ENCODE measurements around the gene NLGN1. TPM values are rescaled to one million over a fixed set of nuclear protein-coding genes. Genes with fewer than 3 reads are reported as not detected.

NLGN1 gene
- total and polyA plus RNA-seq, 5 donors from 2014 or later: not detected

- no peak overlapping the region for H3K27ac Mint-ChIP-seq
- H3K27me3 ChIP-seq (ENCODE audit: control insufficient read depth, insufficient read depth, low read length): no peaks in the 10 kb centered on the region
- ATAC-seq (ENCODE audit: low read depth in 2 of 2) (no peak), DNase-seq (no peak)
- H3K9me3 Mint-ChIP-seq: peaks cover 0 to 17% (median 7%) of the 10 kb centered on the region in 7 donors
- no peaks in the 10 kb centered on the region for H3K4me1 ChIP-seq (ENCODE audit: control insufficient read depth, insufficient read depth, low read length, poor library complexity, severe bottlenecking)
- no peak overlapping the region for H3K4me3 ChIP-seq (ENCODE audit: low read depth, low read length)
- no peaks in the 10 kb centered on the region for H3K27me3 Mint-ChIP-seq
- H3K36me3 Mint-ChIP-seq: no peaks in the 10 kb centered on the region
- H3K4me3 Mint-ChIP-seq: no peak overlapping the region
- H3K27ac ChIP-seq (ENCODE audit: insufficient read depth, low read length, poor library complexity, severe bottlenecking): no peak overlapping the region
- no peaks in the 10 kb centered on the region for H3K4me1 Mint-ChIP-seq
- H3K9me3 ChIP-seq (ENCODE audit: control insufficient read depth in 2 of 2, low read length in 2 of 2): no peaks in the 10 kb centered on the region
- no peaks in the 10 kb centered on the region for H3K36me3 ChIP-seq (ENCODE audit: control insufficient read depth, insufficient read depth, low read length)
Observed at GRCh38 chr3:174122411-174122810, 724.9 kb downstream of the NLGN1 start.

DNA sequence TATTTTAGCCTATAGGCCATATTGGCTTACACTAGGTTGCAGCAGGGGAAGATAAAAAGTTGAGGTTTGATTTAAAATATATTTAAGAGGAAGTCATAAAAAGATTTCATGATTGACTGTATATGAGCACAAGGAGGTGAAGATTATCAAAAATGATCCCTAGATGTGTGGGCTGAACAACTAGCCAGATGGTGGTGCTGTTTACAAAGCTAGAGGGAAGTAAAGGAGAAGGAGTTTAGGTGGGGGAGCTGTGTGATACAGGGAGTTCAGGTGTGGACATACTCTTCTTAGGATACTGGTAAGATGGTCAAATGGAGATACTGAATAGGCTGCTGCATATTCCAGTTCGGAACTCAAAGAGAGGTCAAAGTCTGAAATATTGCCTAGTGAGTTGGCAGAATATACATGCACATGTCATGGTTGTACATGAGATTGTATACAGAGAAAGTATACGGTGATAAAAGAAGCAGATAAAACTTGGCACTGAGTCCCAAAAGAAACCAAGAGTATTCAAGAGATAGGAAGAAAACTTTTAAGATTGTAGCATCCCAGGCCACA lies 727.8 kb downstream of the NLGN1 start:
- Mint-ChIP-seq H3K4me3 (no peak overlapping the region), H3K27ac (no peak overlapping the region), H3K9me3 (peaks cover 0 to 17% (median 7%) of the 10 kb centered on the region in 7 donors), H3K27me3 (no peaks in the 10 kb centered on the region), H3K4me1 (no peaks in the 10 kb centered on the region), H3K36me3 (no peaks in the 10 kb centered on the region)
- Histone ChIP-seq H3K4me1 (ENCODE audit: control insufficient read depth, insufficient read depth, low read length, poor library complexity, severe bottlenecking) (no peaks in the 10 kb centered on the region), H3K27ac (ENCODE audit: insufficient read depth, low read length, poor library complexity, severe bottlenecking) (no peak overlapping the region), H3K9me3 (ENCODE audit: control insufficient read depth in 2 of 2, low read length in 2 of 2) (no peaks in the 10 kb centered on the region), H3K27me3 (ENCODE audit: control insufficient read depth, insufficient read depth, low read length) (no peaks in the 10 kb centered on the region), H3K36me3 (ENCODE audit: control insufficient read depth, insufficient read depth, low read length) (no peaks in the 10 kb centered on the region), H3K4me3 (ENCODE audit: low read depth, low read length) (no peak overlapping the region)
- ATAC-seq (ENCODE audit: low read depth in 2 of 2): no peak
- DNase-seq: no peak

- DNase-seq (no peak), ATAC-seq (ENCODE audit: low read depth in 2 of 2) (no peak)
- H3K4me3 ChIP-seq (ENCODE audit: low read depth, low read length): no peak overlapping the region
- no peak overlapping the region for H3K27ac ChIP-seq (ENCODE audit: insufficient read depth, low read length, poor library complexity, severe bottlenecking)
- Mint-ChIP-seq H3K36me3 (no peaks in the 10 kb centered on the region), H3K4me3 (no peak overlapping the region), H3K27ac (no peak overlapping the region), H3K27me3 (no peaks in the 10 kb centered on the region), H3K9me3 (peaks cover 0 to 17% (median 8%) of the 10 kb centered on the region in 7 donors), H3K4me1 (no peaks in the 10 kb centered on the region)
- H3K27me3 ChIP-seq (ENCODE audit: control insufficient read depth, insufficient read depth, low read length): no peaks in the 10 kb centered on the region
- no peaks in the 10 kb centered on the region for H3K9me3 ChIP-seq (ENCODE audit: control insufficient read depth in 2 of 2, low read length in 2 of 2)
- H3K36me3 ChIP-seq (ENCODE audit: control insufficient read depth, insufficient read depth, low read length): no peaks in the 10 kb centered on the region
- no peaks in the 10 kb centered on the region for H3K4me1 ChIP-seq (ENCODE audit: control insufficient read depth, insufficient read depth, low read length, poor library complexity, severe bottlenecking)
Observed at GRCh38 chr3:174126990-174127758, 729.6 kb downstream of the NLGN1 start.

- Histone ChIP-seq H3K36me3 (ENCODE audit: control insufficient read depth, insufficient read depth, low read length) (no peaks in the 10 kb centered on the region), H3K4me3 (ENCODE audit: low read depth, low read length) (no peak overlapping the region), H3K27ac (ENCODE audit: insufficient read depth, low read length, poor library complexity, severe bottlenecking) (no peak overlapping the region), H3K27me3 (ENCODE audit: control insufficient read depth, insufficient read depth, low read length) (no peaks in the 10 kb centered on the region), H3K4me1 (ENCODE audit: control insufficient read depth, insufficient read depth, low read length, poor library complexity, severe bottlenecking) (no peaks in the 10 kb centered on the region), H3K9me3 (ENCODE audit: control insufficient read depth in 2 of 2, low read length in 2 of 2) (peaks cover 0 to 4% of the 10 kb centered on the region in 2 experiments)
- no peak overlapping the region for H3K4me3 Mint-ChIP-seq
- H3K4me1 Mint-ChIP-seq: no peaks in the 10 kb centered on the region
- H3K36me3 Mint-ChIP-seq: no peaks in the 10 kb centered on the region
- no peak overlapping the region for H3K27ac Mint-ChIP-seq
- ATAC-seq (ENCODE audit: low read depth in 2 of 2): no peak
- no peaks in the 10 kb centered on the region for H3K27me3 Mint-ChIP-seq
- no peak for DNase-seq
- H3K9me3 Mint-ChIP-seq: peaks cover 0 to 7% (median 4%) of the 10 kb centered on the region in 7 donors
Observed at GRCh38 chr3:174132006-174132405, 734.5 kb downstream of the NLGN1 start.

GRCh38 chr3:174132421-174133042 lies 735.0 kb downstream of the NLGN1 start:
- H3K27ac Mint-ChIP-seq: no peak overlapping the region
- H3K4me3 Mint-ChIP-seq: no peak overlapping the region
- peaks cover 0 to 4% of the 10 kb centered on the region in 2 experiments for H3K9me3 ChIP-seq (ENCODE audit: control insufficient read depth in 2 of 2, low read length in 2 of 2)
- DNase-seq (no peak), ATAC-seq (ENCODE audit: low read depth in 2 of 2) (no peak)
- H3K4me3 ChIP-seq (ENCODE audit: low read depth, low read length): no peak overlapping the region
- H3K27ac ChIP-seq (ENCODE audit: insufficient read depth, low read length, poor library complexity, severe bottlenecking): no peak overlapping the region
- H3K4me1 Mint-ChIP-seq: no peaks in the 10 kb centered on the region
- H3K27me3 Mint-ChIP-seq: no peaks in the 10 kb centered on the region
- no peaks in the 10 kb centered on the region for H3K27me3 ChIP-seq (ENCODE audit: control insufficient read depth, insufficient read depth, low read length)
- H3K4me1 ChIP-seq (ENCODE audit: control insufficient read depth, insufficient read depth, low read length, poor library complexity, severe bottlenecking): no peaks in the 10 kb centered on the region
- no peaks in the 10 kb centered on the region for H3K36me3 Mint-ChIP-seq
- H3K9me3 Mint-ChIP-seq: peaks cover 0 to 7% (median 2%) of the 10 kb centered on the region in 7 donors
- H3K36me3 ChIP-seq (ENCODE audit: control insufficient read depth, insufficient read depth, low read length): no peaks in the 10 kb centered on the region

DNA sequence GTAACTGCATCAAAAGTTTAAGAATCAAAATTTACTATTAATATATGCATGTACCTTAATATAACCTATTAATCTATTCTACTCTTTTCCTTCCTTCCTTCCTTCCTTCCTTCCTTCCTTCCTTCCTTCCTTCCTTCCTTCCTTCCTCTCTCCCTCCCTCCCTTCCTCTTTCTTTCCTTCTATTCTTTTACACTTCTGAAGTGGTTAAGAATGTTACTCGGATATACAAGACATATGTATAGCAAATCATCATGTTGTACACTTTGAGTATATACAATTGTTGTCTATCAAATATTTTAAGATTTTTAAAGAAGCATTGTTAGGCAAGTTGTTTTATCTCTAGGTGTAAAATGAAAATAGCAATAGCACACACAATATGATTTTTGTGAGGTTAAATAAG lies 748.5 kb downstream of the NLGN1 start:
- Histone ChIP-seq H3K4me1 (ENCODE audit: control insufficient read depth, insufficient read depth, low read length, poor library complexity, severe bottlenecking) (no peaks in the 10 kb centered on the region), H3K27ac (ENCODE audit: insufficient read depth, low read length, poor library complexity, severe bottlenecking) (no peak overlapping the region), H3K9me3 (ENCODE audit: control insufficient read depth in 2 of 2, low read length in 2 of 2) (no peaks in the 10 kb centered on the region), H3K27me3 (ENCODE audit: control insufficient read depth, insufficient read depth, low read length) (no peaks in the 10 kb centered on the region), H3K36me3 (ENCODE audit: control insufficient read depth, insufficient read depth, low read length) (no peaks in the 10 kb centered on the region), H3K4me3 (ENCODE audit: low read depth, low read length) (no peak overlapping the region)
- Mint-ChIP-seq H3K9me3 (peaks cover 0 to 7% (median 2%) of the 10 kb centered on the region in 7 donors), H3K27ac (no peak overlapping the region), H3K27me3 (no peaks in the 10 kb centered on the region), H3K4me3 (no peak overlapping the region), H3K36me3 (no peaks in the 10 kb centered on the region), H3K4me1 (no peaks in the 10 kb centered on the region)
- ATAC-seq (ENCODE audit: low read depth in 2 of 2) (no peak), DNase-seq (no peak)

DNA sequence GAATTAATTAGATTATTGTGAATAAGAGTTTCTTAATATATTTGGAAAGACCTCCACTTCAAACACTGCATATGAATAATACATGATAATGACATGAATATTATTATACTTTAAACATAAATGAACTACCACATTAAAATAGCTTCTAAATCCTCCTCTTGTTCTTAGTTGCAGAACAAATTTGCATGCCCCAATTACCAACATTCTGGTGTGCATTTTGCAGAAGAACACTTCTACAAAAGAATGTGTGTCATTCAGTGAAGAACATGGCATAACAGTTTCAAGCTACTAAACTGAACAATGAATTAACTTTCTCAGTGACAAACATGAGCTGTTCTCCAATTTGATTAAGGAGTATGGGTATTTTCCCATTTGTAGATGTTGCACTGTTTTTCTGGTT lies 750.3 kb downstream of the NLGN1 start:
- Mint-ChIP-seq H3K4me3 (no peak overlapping the region), H3K27ac (no peak overlapping the region), H3K36me3 (no peaks in the 10 kb centered on the region), H3K27me3 (no peaks in the 10 kb centered on the region), H3K4me1 (no peaks in the 10 kb centered on the region), H3K9me3 (peaks cover 0 to 7% (median 1%) of the 10 kb centered on the region in 7 donors)
- Histone ChIP-seq H3K36me3 (ENCODE audit: control insufficient read depth, insufficient read depth, low read length) (no peaks in the 10 kb centered on the region), H3K27me3 (ENCODE audit: control insufficient read depth, insufficient read depth, low read length) (no peaks in the 10 kb centered on the region), H3K9me3 (ENCODE audit: control insufficient read depth in 2 of 2, low read length in 2 of 2) (no peaks in the 10 kb centered on the region), H3K4me1 (ENCODE audit: control insufficient read depth, insufficient read depth, low read length, poor library complexity, severe bottlenecking) (no peaks in the 10 kb centered on the region), H3K4me3 (ENCODE audit: low read depth, low read length) (no peak overlapping the region), H3K27ac (ENCODE audit: insufficient read depth, low read length, poor library complexity, severe bottlenecking) (no peak overlapping the region)
- ATAC-seq (ENCODE audit: low read depth in 2 of 2) (no peak), DNase-seq (no peak)

Measured in CD4-positive, CD25-positive, alpha-beta regulatory T cell (primary cell).